Activated T-helper 17 cell treated with anti-CD3 and anti-CD28 coated beads, Interleukin-2, amount 50 U/mL, for 72 hours (primary cell): ENCODE results near the gene DLG5. TPM values are rescaled to one million over a fixed set of nuclear protein-coding genes. Genes with fewer than 3 reads are reported as not detected.
A peak's percentile ranks its signal among the peaks of the same experiment; 100 is the strongest.

Experiments
- ATAC-seq: fragments of 150-1000 bp; cut with Tn5 transposase; replicated peaks from 2 replicates; pipeline ENCODE4 v1.10.0; 2021; ENCODE audit warnings: mild to moderate bottlenecking, moderate library complexity
- H3K27ac Mint-ChIP-seq: one replicate; pipeline ENCODE4 v1.8.0; 2022; ENCODE audit warnings: mixed read lengths
- H3K27me3 Mint-ChIP-seq: one replicate; pipeline ENCODE4 v1.8.0; 2022; ENCODE audit warnings: mixed read lengths
- H3K36me3 Mint-ChIP-seq: one replicate; pipeline ENCODE4 v1.8.0; 2022; ENCODE audit warnings: low read depth, mild to moderate bottlenecking, mixed read lengths
- H3K4me1 Mint-ChIP-seq: one replicate; pipeline ENCODE4 v1.8.0; 2022; ENCODE audit warnings: mixed read lengths
- H3K4me3 Mint-ChIP-seq: one replicate; pipeline ENCODE4 v1.8.0; 2022; ENCODE audit warnings: mild to moderate bottlenecking, mixed read lengths
- H3K9me3 Mint-ChIP-seq: one replicate; pipeline ENCODE4 v1.8.0; 2022; ENCODE audit warnings: mixed read lengths
- total RNA-seq, 2 donors: library from RNA; stranded (reverse); gene quantifications; one replicate each; pipeline ENCODE4 v1.2.3, GENCODE V29; 2022

DLG5 gene
- total RNA-seq, 2 donors from 2014 or later: 3.0 to 7.1 TPM

DNA sequence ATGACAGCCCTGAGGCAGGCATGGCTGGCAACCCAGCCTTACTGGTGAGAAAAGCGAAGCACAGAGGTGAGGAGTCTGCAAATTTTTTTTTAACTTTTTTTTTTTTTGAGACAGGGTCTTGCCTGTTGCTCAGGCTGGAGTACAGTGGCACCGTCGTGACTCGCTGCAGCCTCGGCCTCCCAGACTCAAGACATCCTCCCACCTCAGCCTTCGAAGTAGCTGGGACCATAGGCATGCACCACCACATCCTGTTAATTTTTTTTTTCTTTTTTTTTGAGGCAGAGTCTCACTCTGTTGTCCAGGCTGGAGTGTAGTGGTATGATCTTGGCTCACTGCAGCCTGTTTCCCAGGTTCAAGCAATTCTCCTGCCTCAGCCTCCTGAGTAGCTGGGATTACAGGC is 35.1 kb upstream of the DLG5 start:
- no peaks in the 10 kb centered on the region for H3K36me3 Mint-ChIP-seq
- no peaks in the 10 kb centered on the region for H3K9me3 Mint-ChIP-seq
- no peak for ATAC-seq
- peaks cover 4% of the 10 kb centered on the region for H3K4me1 Mint-ChIP-seq
- H3K4me3 Mint-ChIP-seq: no peak overlapping the region
- H3K27me3 Mint-ChIP-seq: peaks cover 9% of the 10 kb centered on the region
- H3K27ac Mint-ChIP-seq: peak overlapping the region; percentile 54

DNA sequence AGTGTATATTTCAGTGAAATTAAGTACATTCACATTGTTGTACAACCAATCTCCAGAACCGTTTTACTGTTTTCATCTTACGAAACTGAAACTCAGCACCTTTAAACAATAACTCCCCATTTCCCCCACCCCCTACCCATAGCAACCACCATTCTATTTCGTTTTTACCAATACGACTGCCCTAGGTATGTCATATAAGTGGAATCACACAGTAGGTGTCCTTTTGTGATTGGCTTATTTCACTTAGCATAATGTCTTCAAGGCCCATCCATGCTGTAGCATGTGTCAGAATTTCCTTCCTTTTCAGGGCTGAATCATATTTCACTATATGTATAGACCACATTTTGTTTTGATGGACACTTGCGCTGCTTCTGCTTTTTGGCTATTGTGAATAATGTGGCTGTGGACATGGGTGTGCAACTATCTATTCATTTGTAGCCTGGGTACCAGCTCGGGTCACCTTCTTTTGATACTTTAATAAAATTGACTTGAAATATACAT is 34.3 kb upstream of the DLG5 start:
- no peaks in the 10 kb centered on the region for H3K36me3 Mint-ChIP-seq
- peaks cover 4% of the 10 kb centered on the region for H3K4me1 Mint-ChIP-seq
- H3K9me3 Mint-ChIP-seq: no peaks in the 10 kb centered on the region
- peak overlapping the region; percentile 54 for H3K27ac Mint-ChIP-seq
- peak; percentile 94 for ATAC-seq
- H3K4me3 Mint-ChIP-seq: no peak overlapping the region
- peaks cover 9% of the 10 kb centered on the region for H3K27me3 Mint-ChIP-seq

DNA sequence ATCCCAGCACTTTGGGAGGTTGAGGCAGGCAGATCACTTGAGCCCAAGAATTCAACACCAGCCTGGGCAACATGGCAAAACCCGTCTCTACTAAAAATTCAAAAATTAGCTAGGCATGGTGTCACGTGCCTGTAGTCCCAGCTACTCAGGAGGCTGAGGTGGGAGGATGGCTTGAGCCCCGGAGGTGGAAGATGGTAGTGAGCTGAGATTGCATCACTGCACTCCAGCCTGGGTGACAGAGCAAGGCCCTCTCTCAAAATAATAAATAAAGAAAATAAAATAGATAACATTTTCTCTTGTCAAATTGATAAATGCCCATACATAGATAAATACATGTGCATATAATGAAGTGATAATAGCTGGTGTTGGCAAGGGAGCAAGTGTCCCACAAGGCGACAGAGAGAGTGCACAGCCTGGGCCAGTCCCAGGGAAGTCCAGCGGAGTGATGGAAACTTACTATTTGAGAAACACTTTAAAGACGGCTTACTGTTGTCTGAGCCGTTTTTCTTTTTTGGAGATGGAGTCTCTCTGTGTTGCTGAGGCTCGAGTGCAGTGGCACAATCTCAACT is 33.4 kb upstream of the DLG5 start:
- H3K27me3 Mint-ChIP-seq: peaks cover 9% of the 10 kb centered on the region

DNA sequence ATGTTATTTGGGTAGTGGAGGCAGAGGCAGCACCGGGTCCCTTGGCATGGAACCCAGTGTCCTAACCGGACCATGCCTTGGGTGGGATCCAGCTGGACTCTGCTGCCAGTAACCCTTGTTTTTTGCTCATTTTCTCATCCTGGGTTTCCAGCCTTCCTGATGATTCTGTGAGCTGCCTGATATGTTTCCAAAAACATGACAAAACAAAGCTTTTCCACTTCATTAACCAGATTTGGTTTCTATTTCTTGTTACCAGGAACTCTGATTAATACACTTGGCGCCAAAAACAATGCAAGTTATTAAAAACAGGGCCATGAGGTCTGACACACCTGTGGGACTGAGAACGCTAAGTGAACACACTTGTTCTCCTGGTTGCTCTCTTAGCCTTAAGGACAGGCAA is 32.8 kb upstream of the DLG5 start:
- H3K9me3 Mint-ChIP-seq: no peaks in the 10 kb centered on the region
- no peak for ATAC-seq
- no peaks in the 10 kb centered on the region for H3K36me3 Mint-ChIP-seq
- H3K4me1 Mint-ChIP-seq: peaks cover 4% of the 10 kb centered on the region
- H3K27me3 Mint-ChIP-seq: peaks cover 6% of the 10 kb centered on the region
- no peak overlapping the region for H3K4me3 Mint-ChIP-seq
- no peak overlapping the region for H3K27ac Mint-ChIP-seq

More for the DNA sequence above, 33.4 kb upstream of the DLG5 start:
- Mint-ChIP-seq H3K4me1 (peaks cover 4% of the 10 kb centered on the region), H3K9me3 (no peaks in the 10 kb centered on the region), H3K27ac (no peak overlapping the region), H3K4me3 (no peak overlapping the region), H3K36me3 (no peaks in the 10 kb centered on the region)
- ATAC-seq: no peak

DNA sequence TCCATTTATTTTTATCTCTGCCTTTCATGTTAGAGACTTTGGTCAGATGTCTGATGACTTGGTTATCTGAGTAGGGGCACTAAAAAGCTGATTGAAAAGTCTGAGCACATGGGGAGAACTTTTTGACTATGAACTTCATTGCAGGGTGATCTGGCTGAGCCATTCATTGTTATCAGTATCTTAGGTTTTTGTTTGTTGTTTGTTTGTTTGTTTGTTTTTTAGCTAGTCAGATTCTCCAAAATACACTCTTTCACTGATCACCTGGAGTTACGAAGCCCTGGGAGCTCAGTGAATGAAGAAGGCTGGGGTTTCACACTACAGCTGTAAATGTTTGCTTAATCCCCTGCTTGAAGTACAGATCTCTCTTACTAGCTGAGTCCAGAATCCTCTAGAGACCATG is 28.6 kb upstream of the DLG5 start:
- no peak for ATAC-seq
- Mint-ChIP-seq H3K4me1 (no peaks in the 10 kb centered on the region), H3K9me3 (peaks cover 7% of the 10 kb centered on the region), H3K27ac (no peak overlapping the region), H3K4me3 (no peak overlapping the region), H3K36me3 (no peaks in the 10 kb centered on the region), H3K27me3 (peaks cover 9% of the 10 kb centered on the region)

DNA sequence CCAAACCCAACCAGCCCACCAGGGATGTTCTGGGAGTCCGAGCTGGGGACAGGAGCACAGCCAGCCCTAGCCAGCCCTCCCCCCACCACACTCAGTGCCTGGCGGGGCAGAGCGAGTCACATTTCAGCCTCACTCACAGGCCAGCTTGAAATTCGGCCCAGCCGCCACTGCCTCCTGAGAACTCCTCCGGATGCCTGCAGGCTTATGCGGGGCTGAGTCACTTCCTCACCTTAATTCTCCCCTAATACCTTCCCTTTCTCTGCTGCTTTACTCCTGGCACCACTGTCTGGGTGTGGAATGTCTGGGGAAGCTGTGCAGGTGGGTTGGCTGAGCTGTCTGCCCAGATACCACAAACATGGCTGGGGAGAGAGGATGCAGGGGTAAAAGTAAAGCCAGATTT is 22.6 kb upstream of the DLG5 start:
- Mint-ChIP-seq H3K27me3 (peaks cover 32% of the 10 kb centered on the region), H3K27ac (no peak overlapping the region), H3K9me3 (peaks cover 7% of the 10 kb centered on the region), H3K4me1 (no peaks in the 10 kb centered on the region), H3K36me3 (no peaks in the 10 kb centered on the region), H3K4me3 (no peak overlapping the region)
- no peak for ATAC-seq

DNA sequence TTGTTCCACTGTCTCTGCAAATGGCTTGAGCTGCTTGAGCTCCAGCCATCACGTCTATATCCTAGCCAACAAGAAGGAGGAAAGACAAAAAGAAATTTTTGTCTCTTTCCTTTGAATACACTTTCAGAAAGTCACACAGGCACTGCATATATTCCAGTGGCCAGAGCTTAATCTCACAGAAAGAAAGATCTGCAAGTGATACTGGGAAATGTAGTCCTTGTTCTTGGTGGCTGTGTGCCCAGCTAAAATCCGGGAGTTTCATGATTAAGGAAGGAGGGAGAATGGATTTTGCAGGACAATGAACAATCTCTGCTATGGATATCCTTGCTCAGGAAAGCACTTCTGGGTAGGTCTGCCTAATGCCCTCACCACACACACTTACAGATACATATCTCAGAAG is 19.5 kb upstream of the DLG5 start:
- Mint-ChIP-seq H3K36me3 (no peaks in the 10 kb centered on the region), H3K4me1 (no peaks in the 10 kb centered on the region), H3K27ac (no peak overlapping the region), H3K27me3 (peaks cover 38% of the 10 kb centered on the region), H3K9me3 (peaks cover 7% of the 10 kb centered on the region), H3K4me3 (no peak overlapping the region)
- no peak for ATAC-seq

DNA sequence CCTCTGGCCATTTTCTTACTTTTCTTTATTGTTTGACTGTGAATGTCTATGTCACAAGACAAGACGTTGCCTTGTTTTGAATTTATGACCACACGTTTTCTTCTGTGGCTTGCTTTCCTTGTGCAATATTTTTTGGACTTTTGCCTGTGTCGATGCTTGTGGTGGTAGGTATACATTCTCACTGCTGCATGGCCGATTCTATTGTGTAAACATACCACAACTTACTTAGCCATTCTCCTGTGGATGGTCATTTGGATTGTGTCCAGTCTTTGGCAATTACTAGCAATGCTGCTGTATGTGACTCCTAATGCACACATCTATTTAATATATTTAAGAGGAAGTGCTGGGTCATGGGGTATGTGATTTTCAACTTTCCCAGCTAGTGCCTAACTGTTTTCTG is 18.0 kb upstream of the DLG5 start:
- Mint-ChIP-seq H3K27me3 (peaks cover 35% of the 10 kb centered on the region), H3K4me3 (no peak overlapping the region), H3K9me3 (no peaks in the 10 kb centered on the region), H3K36me3 (no peaks in the 10 kb centered on the region), H3K4me1 (no peaks in the 10 kb centered on the region), H3K27ac (no peak overlapping the region)
- ATAC-seq: no peak

DNA sequence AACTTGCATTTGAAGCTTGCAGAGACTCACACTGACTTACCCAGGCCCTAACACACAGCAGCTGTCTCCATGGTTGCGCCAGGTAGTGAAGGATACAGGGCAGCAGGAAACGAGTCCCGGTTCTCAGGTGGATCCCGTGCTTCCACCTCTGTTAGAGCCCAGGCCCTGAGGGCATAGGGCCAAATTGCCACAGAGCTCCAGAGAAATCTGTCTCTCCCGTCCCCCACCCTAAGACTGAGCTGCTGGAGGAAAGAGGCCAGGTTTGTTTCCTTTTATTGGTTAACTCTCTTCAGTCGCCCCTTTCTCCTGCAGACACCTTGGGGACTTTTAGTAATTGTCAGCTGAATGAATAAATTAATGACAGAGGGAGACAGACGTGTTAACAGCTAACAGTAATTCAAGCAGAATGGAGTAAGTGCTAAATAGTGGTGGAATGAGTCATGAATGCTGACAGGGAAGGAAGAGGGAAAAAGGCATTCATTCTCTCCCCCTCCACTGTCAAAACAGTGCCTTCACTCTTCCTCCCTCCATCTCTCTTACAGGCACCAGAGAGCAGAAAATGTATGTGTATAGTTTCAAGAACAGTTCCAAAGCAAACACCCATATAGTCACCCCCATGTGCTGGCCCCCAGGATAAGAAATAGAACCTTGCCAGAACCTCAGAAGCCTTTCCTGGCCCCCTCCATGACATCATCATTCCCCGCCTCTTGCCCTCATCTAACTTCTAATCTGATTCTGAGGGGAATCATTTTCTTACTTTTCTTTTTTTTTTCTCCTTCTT is 16.8 kb upstream of the DLG5 start:
- Mint-ChIP-seq H3K27ac (no peak overlapping the region), H3K4me1 (no peaks in the 10 kb centered on the region)
- ATAC-seq: peak; percentile 24

DNA sequence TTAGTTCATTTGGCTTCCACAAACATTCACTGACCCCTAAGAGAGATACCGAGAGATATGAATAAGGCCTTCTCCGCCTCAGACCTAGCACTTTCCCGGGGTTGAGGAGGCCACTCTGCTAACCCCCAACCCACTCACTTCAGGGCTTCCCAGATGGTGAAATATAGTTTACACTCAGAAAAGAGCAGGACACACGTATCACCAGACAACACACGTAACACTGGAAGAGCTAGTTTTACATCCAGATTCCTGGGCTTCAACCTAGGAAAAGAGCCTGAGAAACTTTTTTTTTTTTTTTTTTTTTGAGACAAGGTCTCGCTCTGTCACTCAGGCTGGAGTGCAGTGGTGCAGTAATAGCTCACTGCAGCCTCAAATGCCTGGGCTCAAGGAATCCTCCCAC is 15.2 kb upstream of the DLG5 start:
- no peaks in the 10 kb centered on the region for H3K36me3 Mint-ChIP-seq
- H3K9me3 Mint-ChIP-seq: no peaks in the 10 kb centered on the region
- H3K4me3 Mint-ChIP-seq: no peak overlapping the region
- H3K27ac Mint-ChIP-seq: no peak overlapping the region
- ATAC-seq: no peak
- H3K27me3 Mint-ChIP-seq: peaks cover 29% of the 10 kb centered on the region
- H3K4me1 Mint-ChIP-seq: no peaks in the 10 kb centered on the region

More for the DNA sequence above, 16.8 kb upstream of the DLG5 start:
- peaks cover 29% of the 10 kb centered on the region for H3K27me3 Mint-ChIP-seq
- no peaks in the 10 kb centered on the region for H3K36me3 Mint-ChIP-seq
- H3K4me3 Mint-ChIP-seq: no peak overlapping the region
- H3K9me3 Mint-ChIP-seq: no peaks in the 10 kb centered on the region

DNA sequence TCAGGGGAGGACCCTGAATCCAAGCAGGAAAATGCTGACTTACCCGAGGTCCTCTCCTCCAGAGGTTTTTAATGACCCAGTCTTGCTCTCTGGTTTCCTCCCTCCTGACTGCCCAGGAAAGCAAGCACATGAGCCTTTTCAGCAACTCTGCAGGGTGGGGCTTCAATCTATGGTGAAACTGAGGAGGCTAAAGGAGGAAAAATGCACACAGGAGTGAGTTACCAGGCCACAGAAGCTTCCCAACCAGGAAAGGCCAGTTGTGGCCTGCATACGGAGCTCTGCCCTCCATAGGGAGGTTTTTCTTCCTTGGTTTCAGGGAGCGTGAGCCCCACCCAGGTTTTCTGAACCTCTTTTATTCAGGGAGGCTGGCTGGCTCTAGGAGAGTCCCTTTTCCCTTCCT is 14.1 kb upstream of the DLG5 start:
- Mint-ChIP-seq H3K4me3 (no peak overlapping the region), H3K4me1 (no peaks in the 10 kb centered on the region), H3K9me3 (no peaks in the 10 kb centered on the region), H3K27me3 (peaks cover 24% of the 10 kb centered on the region), H3K36me3 (no peaks in the 10 kb centered on the region), H3K27ac (no peak overlapping the region)
- ATAC-seq: no peak

DNA sequence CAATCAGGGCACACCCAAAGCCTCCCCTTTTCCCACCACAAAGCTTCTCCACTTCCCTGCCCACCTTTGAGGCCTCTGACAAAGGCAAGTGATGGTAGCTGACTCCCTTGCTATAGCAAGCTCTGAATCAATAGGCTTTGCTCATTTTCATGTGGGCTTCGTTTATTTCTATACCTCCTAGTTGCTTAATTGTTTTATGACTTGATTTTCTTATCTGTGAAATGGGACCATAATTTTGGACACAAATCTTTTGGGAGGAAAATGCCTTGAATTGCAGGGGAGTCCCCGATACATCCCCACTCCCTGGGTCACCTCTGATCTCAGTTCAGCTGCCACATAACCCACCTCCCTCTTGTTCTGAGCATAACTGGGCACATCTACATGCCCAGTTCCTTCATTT is 13.7 kb upstream of the DLG5 start:
- no peak for ATAC-seq
- Mint-ChIP-seq H3K27ac (no peak overlapping the region), H3K36me3 (no peaks in the 10 kb centered on the region), H3K4me3 (no peak overlapping the region), H3K4me1 (no peaks in the 10 kb centered on the region), H3K27me3 (peaks cover 22% of the 10 kb centered on the region), H3K9me3 (no peaks in the 10 kb centered on the region)

DNA sequence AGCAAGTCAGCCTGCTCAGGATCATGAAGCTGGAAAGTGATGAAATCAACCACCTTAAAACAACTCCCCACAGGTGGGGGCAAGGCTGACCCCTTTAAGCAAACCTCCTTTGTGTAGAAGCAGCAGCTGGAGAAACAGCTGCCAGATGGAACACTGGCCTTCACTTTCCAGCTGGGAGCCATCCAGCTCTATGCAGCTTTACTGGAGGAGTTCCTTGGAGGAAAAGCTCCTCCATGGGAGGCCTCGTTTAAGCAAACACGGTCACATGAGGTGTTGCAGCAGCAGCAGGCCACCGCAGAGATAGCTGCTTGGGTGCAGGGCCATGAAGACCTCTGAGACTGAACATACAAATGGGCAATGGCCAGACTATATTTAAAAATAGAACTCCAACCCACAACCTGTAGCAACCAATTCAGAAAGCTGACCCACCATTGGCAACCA is 13.0 kb upstream of the DLG5 start:
- H3K36me3 Mint-ChIP-seq: no peaks in the 10 kb centered on the region
- H3K9me3 Mint-ChIP-seq: no peaks in the 10 kb centered on the region
- no peaks in the 10 kb centered on the region for H3K4me1 Mint-ChIP-seq
- H3K4me3 Mint-ChIP-seq: no peak overlapping the region
- peaks cover 15% of the 10 kb centered on the region for H3K27me3 Mint-ChIP-seq
- H3K27ac Mint-ChIP-seq: no peak overlapping the region
- ATAC-seq: no peak

DNA sequence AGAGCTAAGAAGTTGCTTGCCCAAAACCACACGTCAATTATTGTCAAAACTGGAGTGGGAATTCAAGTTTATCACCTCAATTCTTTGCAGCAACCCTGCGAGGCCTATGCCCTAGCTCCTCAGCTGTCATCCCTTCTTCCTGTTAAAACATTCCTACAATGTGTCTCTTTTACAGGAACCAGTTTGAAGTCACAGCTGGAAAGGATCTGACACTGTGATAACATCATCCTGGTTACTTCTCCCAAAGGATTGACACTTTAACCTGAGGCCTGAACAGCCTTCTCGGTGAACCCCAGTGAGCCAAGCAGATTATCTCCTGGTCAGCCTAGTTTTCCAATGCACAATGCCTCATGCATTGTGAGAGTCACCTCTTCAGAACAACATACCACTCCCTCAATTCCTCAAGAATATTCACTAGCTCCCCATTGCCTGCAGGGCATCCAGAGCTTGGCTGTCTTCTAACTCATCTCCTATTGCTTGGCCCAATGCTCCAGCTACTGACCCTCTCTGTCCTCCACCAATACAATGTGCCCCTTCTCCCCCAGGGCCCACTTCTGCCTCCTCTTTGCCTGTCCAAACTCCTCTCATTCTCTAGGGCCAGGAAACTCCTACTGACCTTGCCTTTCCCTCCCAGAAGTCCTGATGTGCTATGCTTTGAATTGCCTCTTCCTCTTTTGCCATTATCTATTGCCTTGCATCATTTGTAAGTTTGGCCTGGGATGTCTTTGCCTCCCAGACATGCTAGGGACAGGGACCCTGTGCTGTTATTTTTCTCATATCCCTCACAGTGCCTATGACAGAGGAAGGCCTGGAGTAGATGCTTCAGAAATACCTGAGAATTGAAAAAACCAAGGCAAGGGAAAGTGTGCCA is 10.4 kb upstream of the DLG5 start:
- Mint-ChIP-seq H3K4me1 (no peaks in the 10 kb centered on the region), H3K36me3 (no peaks in the 10 kb centered on the region), H3K27me3 (peaks cover 6% of the 10 kb centered on the region), H3K9me3 (no peaks in the 10 kb centered on the region), H3K4me3 (no peak overlapping the region), H3K27ac (no peak overlapping the region)
- no peak for ATAC-seq
